ENCODE results near the gene CSF2. TPM values are rescaled to one million over a fixed set of nuclear protein-coding genes. Genes with fewer than 3 reads are reported as not detected.

The CSF2 gene
- total RNA-seq, 1 experiment from 2014 or later = not detected

GRCh38 chr5:132110930-132111329 lies 37.3 kb downstream of the CSF2 start:
- intact Hi-C loops (cut with micrococcal nuclease; ENCODE audit: unreplicated experiment) (no loop called here), in situ Hi-C loops (cut with HindIII; ENCODE audit: low pct_unique_long_range_greater_than_20kb, low sequenced_read_pairs) (no loop called here)
- Histone ChIP-seq H3K9me3 (ENCODE audit: control insufficient read depth, insufficient read depth, low read depth, low read length) (no peaks in the 10 kb centered on the region), H3K4me3 (ENCODE audit: low read depth in 2 of 2, low read length in 2 of 2) (no peak overlapping the region), H3K36me3 (ENCODE audit: control insufficient read depth, insufficient read depth, low read length) (no peaks in the 10 kb centered on the region), H3K27me3 (ENCODE audit: control insufficient read depth, insufficient read depth, low read length) (peaks cover 1% of the 10 kb centered on the region; the same call in 1 of the 2 replicates), H3K27ac (ENCODE audit: low read length) (no peak overlapping the region), H3K4me1 (ENCODE audit: control insufficient read depth, insufficient read depth, low read length) (no peaks in the 10 kb centered on the region)
- ChIA-PET POLR2A (no interaction called here), CTCF (no interaction called here)
- BruUV-seq (replicated peaks) = no TSS peak
- no peak for ATAC-seq
- TF ChIP-seq TCF7L2 (IDR thresholded peaks at IDR 0.05; ENCODE audit: low read depth, low read length) (no peak), REST (IDR thresholded peaks at IDR 0.05; ENCODE audit: insufficient read depth in 1 of 2, low read depth in 2 of 2, low read length in 1 of 2) (no peak), POLR2AphosphoS5 (IDR thresholded peaks at IDR 0.05; ENCODE audit: low read depth, low read length) (no peak), SIN3A (IDR thresholded peaks at IDR 0.05; ENCODE audit: borderline replicate concordance, insufficient read depth, low read depth, low read length) (no peak)
- DNase-seq (ENCODE audit: low read depth, low spot score) = no peak

- no peaks in the 10 kb centered on the region for H3K4me1 ChIP-seq (ENCODE audit: control insufficient read depth, insufficient read depth, low read length)
- in situ Hi-C loops (cut with HindIII; ENCODE audit: low pct_unique_long_range_greater_than_20kb, low sequenced_read_pairs) = no loop called here
- ChIA-PET POLR2A (no interaction called here), CTCF (no interaction called here)
- H3K9me3 ChIP-seq (ENCODE audit: control insufficient read depth, insufficient read depth, low read depth, low read length) = no peaks in the 10 kb centered on the region
- ATAC-seq (no peak), DNase-seq (ENCODE audit: low read depth, low spot score) (no peak)
- H3K4me3 ChIP-seq (ENCODE audit: low read depth in 2 of 2, low read length in 2 of 2) = no peak overlapping the region
- no peaks in the 10 kb centered on the region for H3K36me3 ChIP-seq (ENCODE audit: control insufficient read depth, insufficient read depth, low read length)
- TF ChIP-seq TCF7L2 (IDR thresholded peaks at IDR 0.05; ENCODE audit: low read depth, low read length) (no peak), REST (IDR thresholded peaks at IDR 0.05; ENCODE audit: insufficient read depth in 1 of 2, low read depth in 2 of 2, low read length in 1 of 2) (no peak), CTCF (IDR thresholded peaks at IDR 0.05) (no peak), POLR2AphosphoS5 (IDR thresholded peaks at IDR 0.05; ENCODE audit: low read depth, low read length) (no peak), SIN3A (IDR thresholded peaks at IDR 0.05; ENCODE audit: borderline replicate concordance, insufficient read depth, low read depth, low read length) (no peak)
- intact Hi-C loops (cut with micrococcal nuclease; ENCODE audit: unreplicated experiment) = no loop called here
- H3K27me3 ChIP-seq (ENCODE audit: control insufficient read depth, insufficient read depth, low read length) = peaks cover 3% of the 10 kb centered on the region; the same call in 1 of the 2 replicates
- no TSS peak for BruUV-seq (replicated peaks)
- no peak overlapping the region for H3K27ac ChIP-seq (ENCODE audit: low read length)
These were observed 38.5 kb downstream of the CSF2 start for GRCh38 chr5:132112111-132112510.

Data from Panc1 (cell line).